ENCODE measurements around the gene KRT12. TPM values are rescaled to one million over a fixed set of nuclear protein-coding genes. Genes with fewer than 3 reads are reported as not detected.

Gene KRT12
- total and polyA plus RNA-seq, 2 of the 4 experiments (the other 2 are of a cell fraction): not detected

- CTCF ChIA-PET: no interaction called here
- no peak overlapping the region for H3K4ac ChIP-seq (ENCODE audit: low read depth, low read length)
- no peaks in the 10 kb centered on the region for H3K27me3 ChIP-seq (ENCODE audit: control insufficient read depth, insufficient read depth, low read length)
- H2AK5ac ChIP-seq (ENCODE audit: low read depth, low read length): no peak overlapping the region
- H2BK15ac ChIP-seq (ENCODE audit: low read depth, low read length): no peak overlapping the region
- no peak overlapping the region for H3K18ac ChIP-seq (ENCODE audit: low read depth, low read length)
- no peak overlapping the region for H2AK9ac ChIP-seq (replicated peaks; ENCODE audit: low read depth, low read length, poor library complexity)
- no peak overlapping the region for H4K91ac ChIP-seq (ENCODE audit: insufficient read depth, low read depth, low read length)
- dilution Hi-C loops (cut with HindIII; ENCODE audit: low sequenced_read_pairs, unreplicated experiment) (no loop called here), in situ Hi-C loops (cut with MboI; ENCODE audit: low sequenced_read_pairs) (no loop called here), intact Hi-C loops (cut with micrococcal nuclease) (no loop called here)
- H3K4me2 ChIP-seq (ENCODE audit: low read depth, low read length): no peak overlapping the region
- no peak overlapping the region for H2BK120ac ChIP-seq (ENCODE audit: low read depth, low read length)
- ATAC-seq (ENCODE audit: low read depth) (no peak), DNase-seq (no peak)
- H3K4me1 ChIP-seq (ENCODE audit: control insufficient read depth, insufficient read depth, low read length): peaks cover 2% of the 10 kb centered on the region; the same call in 1 of the 2 replicates
- H3K9ac ChIP-seq (ENCODE audit: low read depth, low read length): no peak overlapping the region
- no peak overlapping the region for H3K56ac ChIP-seq (ENCODE audit: extremely low read depth, insufficient read depth, low read length)
- no peak overlapping the region for H2BK20ac ChIP-seq (ENCODE audit: low read depth, low read length)
- TF ChIP-seq CHD1 (IDR thresholded peaks at IDR 0.05; ENCODE audit: low read depth, low read length): no peak
- no peak for TF ChIP-seq CTCF (conservative IDR thresholded peaks at IDR 0.05; ENCODE audit: low read depth, low read length)
- no peak for TF ChIP-seq BHLHE40 (IDR thresholded peaks at IDR 0.05; ENCODE audit: low read depth, low read length)
- no peak for TF ChIP-seq RAD21 (IDR thresholded peaks at IDR 0.05; ENCODE audit: low read length)
- no peak for TF ChIP-seq RFX5 (IDR thresholded peaks at IDR 0.05; ENCODE audit: low read depth, low read length)
- no peak for TF ChIP-seq MAFK (IDR thresholded peaks at IDR 0.05; ENCODE audit: low read depth, low read length)
- TF ChIP-seq MAZ (IDR thresholded peaks at IDR 0.05; ENCODE audit: borderline replicate concordance, low read depth, low read length): no peak
- no peak for TF ChIP-seq NFE2L2 (IDR thresholded peaks at IDR 0.05; ENCODE audit: low read depth, low read length)
- no peak for TF ChIP-seq ELK1 (IDR thresholded peaks at IDR 0.05; ENCODE audit: borderline replicate concordance, low read depth, low read length)
- no peak for TF ChIP-seq CEBPB (IDR thresholded peaks at IDR 0.05; ENCODE audit: low read depth, low read length)
- no peak for TF ChIP-seq SMC3 (IDR thresholded peaks at IDR 0.05; ENCODE audit: low read depth, low read length)
- no peak for TF ChIP-seq USF2 (IDR thresholded peaks at IDR 0.05; ENCODE audit: low read depth, low read length)
- no peak for TF ChIP-seq RCOR1 (IDR thresholded peaks at IDR 0.05; ENCODE audit: insufficient replicate concordance, low read length)
- no peak for TF ChIP-seq MXI1 (IDR thresholded peaks at IDR 0.05; ENCODE audit: borderline replicate concordance, low read depth, low read length)
- no peak for TF ChIP-seq FOS (IDR thresholded peaks at IDR 0.05; ENCODE audit: low read depth, low read length)
- TF ChIP-seq POLR2A (IDR thresholded peaks at IDR 0.05; ENCODE audit: low read depth, low read length): no peak
- no peak overlapping the region for H2AFZ ChIP-seq (replicated peaks; ENCODE audit: low read length, poor library complexity)
- BruUV-seq (replicated peaks): no TSS peak
- WGBS, 2 experiments (ENCODE audit: extremely low coverage in 2 of 2, insufficient read length in 1 of 2): no CpG with 5 or more reads among the region's 3 CpGs
- no peak overlapping the region for H2BK5ac ChIP-seq (ENCODE audit: low read depth, low read length, poor library complexity, severe bottlenecking)
- no peak overlapping the region for H3K14ac ChIP-seq (replicated peaks; ENCODE audit: low read depth, low read length)
- peaks cover 30% of the 10 kb centered on the region in 2 experiments for H3K79me1 ChIP-seq (ENCODE audit: low read depth in 1 of 2, low read length in 2 of 2)
- no peak overlapping the region for H4K5ac ChIP-seq (ENCODE audit: low read depth, low read length)
- H3K23ac ChIP-seq (ENCODE audit: low read depth, low read length): no peak overlapping the region
- no peak overlapping the region for H4K8ac ChIP-seq (ENCODE audit: low read depth in 2 of 2, low read length in 2 of 2)
- H3K9me3 ChIP-seq (ENCODE audit: control insufficient read depth, insufficient read depth, low read length): no peaks in the 10 kb centered on the region
- H3K36me3 ChIP-seq (ENCODE audit: control insufficient read depth, insufficient read depth, low read length): peaks cover 9% of the 10 kb centered on the region
- H3K27ac ChIP-seq (ENCODE audit: insufficient read depth, low read length): no peak overlapping the region
- H4K20me1 ChIP-seq (ENCODE audit: insufficient read depth, low read length): no peaks in the 10 kb centered on the region
- POLR2A ChIA-PET (ENCODE audit: unreplicated experiment): no interaction called here
- no peak overlapping the region for H3K4me3 ChIP-seq (ENCODE audit: insufficient read depth, low read depth, low read length)
- no peaks in the 10 kb centered on the region; the same call in 1 of the 2 replicates for H3K9me1 ChIP-seq (ENCODE audit: insufficient read depth, low read length)
These were observed 50.5 kb downstream of the KRT12 start for GRCh38 chr17:40816569-40816968.

Measured in IMR-90 (cell line).